ENCODE results near the gene IGFBP2.

DNA sequence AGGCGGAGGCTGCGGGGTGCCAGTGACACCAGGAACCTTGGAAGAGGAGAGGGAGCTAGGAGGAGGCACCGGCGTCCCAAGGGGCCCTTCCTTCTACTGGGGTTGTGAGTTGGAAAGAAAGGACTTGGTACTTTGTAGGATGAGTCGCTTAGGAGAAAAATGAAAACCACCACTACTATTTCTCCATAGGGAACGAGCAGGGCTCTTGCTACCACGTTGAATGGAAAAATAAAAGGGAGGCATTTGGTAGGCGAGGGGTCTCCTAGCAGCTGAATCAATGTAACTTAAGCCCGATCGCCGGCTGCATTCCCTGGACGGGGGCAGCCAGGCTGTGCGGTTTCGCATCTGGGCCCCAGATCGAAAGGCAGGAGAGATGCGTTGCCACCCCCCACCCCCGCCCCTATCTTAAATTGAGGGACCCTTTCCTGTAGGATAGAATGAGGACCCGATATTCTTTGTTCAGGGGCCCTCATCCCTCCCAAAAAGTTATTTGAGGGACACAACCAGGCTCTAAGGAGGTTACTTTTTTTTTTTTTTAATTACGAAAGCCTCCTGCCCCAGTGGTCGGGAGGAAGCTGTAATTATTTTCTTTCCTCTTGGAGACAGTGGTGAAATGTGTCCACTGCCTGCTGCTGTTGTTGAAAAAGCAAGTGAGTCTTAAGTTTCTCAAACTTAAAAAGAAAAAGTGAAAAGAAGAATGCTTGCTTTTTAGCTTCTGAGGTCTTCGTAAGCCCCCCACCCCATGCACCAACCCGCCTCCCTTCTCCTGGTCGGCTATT is 1.3 kb downstream of the IGFBP2 start:
- TF ChIP-seq, protein P1, sequence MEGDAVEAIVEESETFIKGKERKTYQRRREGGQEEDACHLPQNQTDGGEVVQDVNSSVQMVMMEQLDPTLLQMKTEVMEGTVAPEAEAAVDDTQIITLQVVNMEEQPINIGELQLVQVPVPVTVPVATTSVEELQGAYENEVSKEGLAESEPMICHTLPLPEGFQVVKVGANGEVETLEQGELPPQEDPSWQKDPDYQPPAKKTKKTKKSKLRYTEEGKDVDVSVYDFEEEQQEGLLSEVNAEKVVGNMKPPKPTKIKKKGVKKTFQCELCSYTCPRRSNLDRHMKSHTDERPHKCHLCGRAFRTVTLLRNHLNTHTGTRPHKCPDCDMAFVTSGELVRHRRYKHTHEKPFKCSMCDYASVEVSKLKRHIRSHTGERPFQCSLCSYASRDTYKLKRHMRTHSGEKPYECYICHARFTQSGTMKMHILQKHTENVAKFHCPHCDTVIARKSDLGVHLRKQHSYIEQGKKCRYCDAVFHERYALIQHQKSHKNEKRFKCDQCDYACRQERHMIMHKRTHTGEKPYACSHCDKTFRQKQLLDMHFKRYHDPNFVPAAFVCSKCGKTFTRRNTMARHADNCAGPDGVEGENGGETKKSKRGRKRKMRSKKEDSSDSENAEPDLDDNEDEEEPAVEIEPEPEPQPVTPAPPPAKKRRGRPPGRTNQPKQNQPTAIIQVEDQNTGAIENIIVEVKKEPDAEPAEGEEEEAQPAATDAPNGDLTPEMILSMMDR (IDR thresholded peaks at IDR 0.05; ENCODE audit: insufficient read depth, low read length, poor library complexity, severe bottlenecking), result no peak
- TF ChIP-seq EZH2phosphoT487 (conservative IDR thresholded peaks at IDR 0.05; ENCODE audit: low read length), result no peak
